HCT116 (cell line): ENCODE results near the gene CCL27. TPM values are rescaled to one million over a fixed set of nuclear protein-coding genes. Genes with fewer than 3 reads are reported as not detected.
A peak's percentile ranks its signal among the peaks of the same experiment; 100 is the strongest.

Experiments
- ATAC-seq: fragments of 200-7000 bp; cut with Tn5 transposase; 2 replicates; pipeline ENCODE4 v1.9.1; 2020; ENCODE audit warnings: mild to moderate bottlenecking, moderate library complexity
- BruUV-seq: library from RNA; stranded (reverse); fragments of 400-500 nt; replicated peaks from 2 replicates; lab custom pipeline; 2021; lab: Mats Ljungman, UMichigan
- CTCF ChIA-PET: fragments of 300-600 bp; sonication (Branson Sonifier 250); formaldehyde crosslinking; loops from one replicate; lab custom pipeline; 2021; ENCODE audit warnings: antibody characterized with exemption; lab: Charles Lee
- POLR2A ChIA-PET: fragments of 300-600, 350-600 bp; sonication (Branson Sonifier 250); formaldehyde crosslinking; loops from one replicate; lab custom pipeline; 2021; ENCODE audit warnings: antibody characterized with exemption; lab: Charles Lee
- RAD21 ChIA-PET, 2 experiments: fragments of 300-600 bp; sonication (Branson Sonifier 250); formaldehyde crosslinking; loops; one replicate each; lab custom pipeline; 2023; ENCODE audit warnings: low total read pairs in 2 of 2; ENCODE audit not compliant: uncharacterized antibody in 2 of 2, unreplicated experiment in 2 of 2, low non-redundant PET in 1 of 2; lab: Charles Lee
- DNase-seq: peaks from one replicate; pipeline ENCODE4 v3.0.0-alpha.2; 2010; ENCODE audit warnings: low read depth, low spot score
- H2AFZ ChIP-seq: fragments of 200-600 bp; shearing (Covaris generic), sonication (generic); 2 replicates; pipeline ENCODE4 v1.6.1; 2017; ENCODE audit warnings: low read depth, mixed run types, mixed read lengths, antibody characterized with exemption, low read length; ENCODE audit not compliant: poor library complexity, severe bottlenecking
- H3K27ac ChIP-seq: 2 replicates; pipeline ENCODE4 v1.5.1; 2012; ENCODE audit warnings: low read depth, low read length
- H3K27me3 ChIP-seq: fragments of 200-600 bp; sonication (generic); 2 replicates; pipeline ENCODE4 v1.6.1; 2016; ENCODE audit warnings: mixed run types, low read length, mixed read lengths; ENCODE audit not compliant: insufficient read depth
- H3K36me3 ChIP-seq, 2 experiments: fragments of 200-500 bp in 1 of 2; fragments of 200-600 bp in 1 of 2; sonication (Bioruptor generic) in 1 of 2; sonication (generic) in 1 of 2; 2 replicates each; pipeline versions ENCODE4 v1.5.1 to v1.6.1; 2014 to 2016; ENCODE audit warnings: low read length in 2 of 2, inconsistent platforms in 1 of 2, mixed read lengths in 1 of 2, mixed run types in 1 of 2; ENCODE audit not compliant: insufficient read depth in 2 of 2, control insufficient read depth in 1 of 2
- H3K4me1 ChIP-seq, 2 experiments: fragments of 200-600 bp in 1 of 2; sonication (generic) in 1 of 2; 2 replicates each; pipeline versions ENCODE4 v1.5.1 to v1.6.1; 2012 to 2017; ENCODE audit warnings: low read length in 2 of 2, inconsistent platforms in 1 of 2, mild to moderate bottlenecking in 1 of 2, mixed read lengths in 1 of 2, mixed run types in 1 of 2, moderate library complexity in 1 of 2; ENCODE audit not compliant: insufficient read depth in 2 of 2, control insufficient read depth in 1 of 2
- H3K4me2 ChIP-seq: fragments of 200-600 bp; sonication (generic); 2 replicates; pipeline ENCODE4 v1.6.1; 2017; ENCODE audit warnings: mixed run types, low read length, mixed read lengths
- H3K4me3 ChIP-seq, 2 experiments: fragments of 200-600 bp in 1 of 2; sonication (generic) in 1 of 2; replicated peaks in 1 of 2; 2 replicates each; pipeline ENCODE4 v1.5.1; 2011 to 2016; ENCODE audit warnings: low read length in 2 of 2, control low read depth in 1 of 2, low read depth in 1 of 2, mild to moderate bottlenecking in 1 of 2, mixed read lengths in 1 of 2, mixed run types in 1 of 2
- H3K79me2 ChIP-seq: fragments of 200-600 bp; sonication (generic); 2 replicates; pipeline ENCODE4 v1.6.1; 2017; ENCODE audit warnings: mild to moderate bottlenecking, mixed run types, low read length, moderate library complexity, mixed read lengths; ENCODE audit not compliant: insufficient read depth
- H3K9ac ChIP-seq: fragments of 200-600 bp; sonication (generic); 2 replicates; pipeline ENCODE4 v1.6.1; 2016; ENCODE audit warnings: low read length, mixed read lengths
- H3K9me2 ChIP-seq: fragments of 200-600 bp; sonication (generic), shearing (Covaris generic); 2 replicates; pipeline ENCODE4 v1.6.1; 2017; ENCODE audit warnings: mixed run types, mild to moderate bottlenecking, moderate library complexity; ENCODE audit not compliant: insufficient read depth
- H3K9me3 ChIP-seq, 2 experiments: fragments of 200-500 bp in 1 of 2; fragments of 200-600 bp in 1 of 2; sonication (Bioruptor generic) in 1 of 2; sonication (generic) in 1 of 2; 2 replicates each; pipeline ENCODE4 v1.6.1; 2014 to 2017; ENCODE audit warnings: low read length in 2 of 2, mixed read lengths in 2 of 2, inconsistent platforms in 1 of 2, low read depth in 1 of 2, mild to moderate bottlenecking in 1 of 2, mixed run types in 1 of 2, moderate library complexity in 1 of 2; ENCODE audit not compliant: control insufficient read depth in 1 of 2, insufficient read depth in 1 of 2
- H4K20me1 ChIP-seq: fragments of 200-600 bp; sonication (generic), shearing (Covaris generic); 2 replicates; pipeline ENCODE4 v1.6.1; 2017; ENCODE audit warnings: mixed run types, mild to moderate bottlenecking, moderate library complexity; ENCODE audit not compliant: insufficient read depth
- CBX3 ChIP-seq: IDR thresholded peaks from 2 replicates; pipeline ENCODE4 v1.6.1; 2012; ENCODE audit warnings: low read depth
- CEBPB ChIP-seq: IDR thresholded peaks from 2 replicates; pipeline ENCODE4 v1.6.1; 2012; ENCODE audit warnings: low read depth
- ELF1 ChIP-seq: IDR thresholded peaks from 2 replicates; pipeline ENCODE4 v1.6.1; 2012; ENCODE audit warnings: low read depth, borderline replicate concordance
- EZH2 ChIP-seq: fragments of 200-600 bp; sonication (generic); IDR thresholded peaks from 2 replicates; pipeline ENCODE4 v1.6.1; 2017; ENCODE audit warnings: antibody characterized with exemption, mixed run types
- EZH2phosphoT487 ChIP-seq: fragments of 200-600 bp; IDR thresholded peaks from 2 replicates; pipeline ENCODE4 v1.6.1; 2018; ENCODE audit warnings: antibody characterized with exemption, borderline replicate concordance
- FOSL1 ChIP-seq: IDR thresholded peaks from 2 replicates; pipeline ENCODE4 v1.6.1; 2012; ENCODE audit warnings: low read depth
- JUND ChIP-seq: IDR thresholded peaks from 2 replicates; pipeline ENCODE4 v1.6.1; 2012
- POLR2AphosphoS5 ChIP-seq: IDR thresholded peaks from 2 replicates; pipeline ENCODE4 v1.6.1; 2011; ENCODE audit warnings: mild to moderate bottlenecking, low read depth, low read length, moderate library complexity
- RAD21 ChIP-seq: IDR thresholded peaks from 2 replicates; pipeline ENCODE4 v1.6.1; 2012; ENCODE audit warnings: low read depth, mild to moderate bottlenecking
- SIN3A ChIP-seq: IDR thresholded peaks from 2 replicates; pipeline ENCODE4 v1.6.1; 2012; ENCODE audit warnings: low read depth
- SRF ChIP-seq: IDR thresholded peaks from 2 replicates; pipeline ENCODE4 v1.6.1; 2012; ENCODE audit warnings: low read depth
- YY1 ChIP-seq: IDR thresholded peaks from 2 replicates; pipeline ENCODE4 v1.6.1; 2011; ENCODE audit warnings: low read length, low read depth, moderate library complexity, mild to moderate bottlenecking; ENCODE audit not compliant: insufficient replicate concordance; ENCODE audit errors: extremely low read depth
- ZFX ChIP-seq: fragments of 450-650 bp; IDR thresholded peaks from 2 replicates; pipeline ENCODE4 v1.6.1; 2017
- intact Hi-C: fragments of 100-400 bp; cut with micrococcal nuclease; formaldehyde crosslinking; loops from 2 replicates; pipeline ENCODE4 v1.10.0; 2022
- total RNA-seq: library from RNA; stranded (reverse); gene quantifications from one replicate; pipeline ENCODE4 v1.2.1, GENCODE V29; 2021; ENCODE audit not compliant: unreplicated experiment
- TF ChIP-seq, protein P1 (sequence below): IDR thresholded peaks from 2 replicates; pipeline ENCODE4 v1.6.1; 2012
- TF ChIP-seq, protein P2 (sequence below): IDR thresholded peaks from 2 replicates; pipeline ENCODE4 v1.6.1; 2011; ENCODE audit warnings: mild to moderate bottlenecking, low read length, moderate library complexity; ENCODE audit not compliant: insufficient replicate concordance; ENCODE audit errors: extremely low read depth
- TF ChIP-seq, protein P3 (sequence below): IDR thresholded peaks from 2 replicates; pipeline ENCODE4 v1.6.1; 2012; ENCODE audit warnings: low read depth
- TF ChIP-seq, protein P4 (sequence below), 3 experiments: fragments of 200-600 bp in 1 of 3; sonication (generic) in 1 of 3; IDR thresholded peaks in 2 of 3; conservative IDR thresholded peaks in 1 of 3; 2 replicates each; pipeline ENCODE4 v1.5.1; 2012 to 2017; ENCODE audit warnings: low read depth in 2 of 3, low read length in 2 of 3, antibody characterized with exemption in 1 of 3, borderline replicate concordance in 1 of 3, control low read depth in 1 of 3, mild to moderate bottlenecking in 1 of 3, mixed read lengths in 1 of 3, mixed run types in 1 of 3, moderate library complexity in 1 of 3; ENCODE audit not compliant: insufficient read depth in 1 of 3
- TF ChIP-seq, protein P5 (sequence below): IDR thresholded peaks from 2 replicates; pipeline ENCODE4 v1.6.1; 2012

The CCL27 gene
- total RNA-seq, 1 experiment from 2014 or later = 1.0 TPM

DNA sequence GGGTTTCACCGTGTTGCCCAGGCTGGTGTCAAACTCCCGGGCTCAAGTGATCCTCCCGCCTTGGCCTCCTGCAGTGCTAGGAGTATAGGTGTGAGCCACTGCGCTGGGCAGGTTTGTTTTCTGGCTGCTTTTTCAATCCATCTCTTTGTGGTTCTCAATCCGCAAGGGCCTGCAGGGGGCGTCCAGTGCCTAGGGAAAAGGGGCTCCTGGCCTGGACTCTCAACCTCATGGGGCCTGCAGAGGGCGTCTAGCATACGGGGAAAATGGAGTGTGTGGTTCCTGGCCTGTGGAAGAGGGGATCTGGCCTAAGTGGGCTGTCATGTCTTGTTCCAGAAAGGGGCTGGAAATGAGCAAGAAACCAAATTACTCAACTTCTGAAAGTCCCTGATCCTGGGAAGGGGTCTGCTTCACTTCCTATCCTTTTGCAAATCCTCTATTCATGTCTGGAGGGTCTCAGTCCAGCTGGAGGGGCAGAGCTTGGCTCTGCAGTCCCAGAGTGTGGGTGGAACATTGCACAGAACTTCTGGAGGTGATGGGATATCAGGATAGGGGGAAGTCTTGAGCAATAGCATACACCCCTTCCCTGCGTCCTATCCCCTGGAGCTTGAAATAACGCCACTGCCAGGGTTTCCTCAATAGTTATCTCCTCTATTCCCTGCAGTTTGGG is 12.7 kb upstream of the CCL27 start:
- ChIA-PET CTCF (interaction anchor here (2.2 to 2.3 kb wide), 2 partner anchors 10 to 27 kb away, joined by 6 to 14 read pairs; no protein-coding TSS in a partner anchor), POLR2A (no interaction called here), RAD21 (no interaction called here)
- Histone ChIP-seq H3K36me3 (no peaks in the 10 kb centered on the region), H3K27ac (no peak overlapping the region), H4K20me1 (no peaks in the 10 kb centered on the region), H3K9me2 (no peaks in the 10 kb centered on the region), H3K4me2 (no peak overlapping the region), H2AFZ (no peak overlapping the region), H3K79me2 (no peaks in the 10 kb centered on the region), H3K27me3 (no peaks in the 10 kb centered on the region), H3K4me3 (no peak overlapping the region), H3K9me3 (no peaks in the 10 kb centered on the region), H3K4me1 (no peaks in the 10 kb centered on the region), H3K9ac (no peak overlapping the region)
- intact Hi-C loops = loop anchor here (1.0 to 10.0 kb wide), 2 partner anchors 27 to 310 kb away; partner anchors contain the start of gene DNAJB5
- TF ChIP-seq, protein P1, sequence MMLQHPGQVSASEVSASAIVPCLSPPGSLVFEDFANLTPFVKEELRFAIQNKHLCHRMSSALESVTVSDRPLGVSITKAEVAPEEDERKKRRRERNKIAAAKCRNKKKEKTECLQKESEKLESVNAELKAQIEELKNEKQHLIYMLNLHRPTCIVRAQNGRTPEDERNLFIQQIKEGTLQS = no peak
- TF ChIP-seq SRF = no peak
- no peak for TF ChIP-seq CBX3
- TF ChIP-seq, protein P2, sequence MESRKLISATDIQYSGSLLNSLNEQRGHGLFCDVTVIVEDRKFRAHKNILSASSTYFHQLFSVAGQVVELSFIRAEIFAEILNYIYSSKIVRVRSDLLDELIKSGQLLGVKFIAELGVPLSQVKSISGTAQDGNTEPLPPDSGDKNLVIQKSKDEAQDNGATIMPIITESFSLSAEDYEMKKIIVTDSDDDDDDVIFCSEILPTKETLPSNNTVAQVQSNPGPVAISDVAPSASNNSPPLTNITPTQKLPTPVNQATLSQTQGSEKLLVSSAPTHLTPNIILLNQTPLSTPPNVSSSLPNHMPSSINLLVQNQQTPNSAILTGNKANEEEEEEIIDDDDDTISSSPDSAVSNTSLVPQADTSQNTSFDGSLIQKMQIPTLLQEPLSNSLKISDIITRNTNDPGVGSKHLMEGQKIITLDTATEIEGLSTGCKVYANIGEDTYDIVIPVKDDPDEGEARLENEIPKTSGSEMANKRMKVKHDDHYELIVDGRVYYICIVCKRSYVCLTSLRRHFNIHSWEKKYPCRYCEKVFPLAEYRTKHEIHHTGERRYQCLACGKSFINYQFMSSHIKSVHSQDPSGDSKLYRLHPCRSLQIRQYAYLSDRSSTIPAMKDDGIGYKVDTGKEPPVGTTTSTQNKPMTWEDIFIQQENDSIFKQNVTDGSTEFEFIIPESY = no peak
- TF ChIP-seq JUND = no peak
- TF ChIP-seq RAD21 = peak; percentile 83
- TF ChIP-seq, protein P3, sequence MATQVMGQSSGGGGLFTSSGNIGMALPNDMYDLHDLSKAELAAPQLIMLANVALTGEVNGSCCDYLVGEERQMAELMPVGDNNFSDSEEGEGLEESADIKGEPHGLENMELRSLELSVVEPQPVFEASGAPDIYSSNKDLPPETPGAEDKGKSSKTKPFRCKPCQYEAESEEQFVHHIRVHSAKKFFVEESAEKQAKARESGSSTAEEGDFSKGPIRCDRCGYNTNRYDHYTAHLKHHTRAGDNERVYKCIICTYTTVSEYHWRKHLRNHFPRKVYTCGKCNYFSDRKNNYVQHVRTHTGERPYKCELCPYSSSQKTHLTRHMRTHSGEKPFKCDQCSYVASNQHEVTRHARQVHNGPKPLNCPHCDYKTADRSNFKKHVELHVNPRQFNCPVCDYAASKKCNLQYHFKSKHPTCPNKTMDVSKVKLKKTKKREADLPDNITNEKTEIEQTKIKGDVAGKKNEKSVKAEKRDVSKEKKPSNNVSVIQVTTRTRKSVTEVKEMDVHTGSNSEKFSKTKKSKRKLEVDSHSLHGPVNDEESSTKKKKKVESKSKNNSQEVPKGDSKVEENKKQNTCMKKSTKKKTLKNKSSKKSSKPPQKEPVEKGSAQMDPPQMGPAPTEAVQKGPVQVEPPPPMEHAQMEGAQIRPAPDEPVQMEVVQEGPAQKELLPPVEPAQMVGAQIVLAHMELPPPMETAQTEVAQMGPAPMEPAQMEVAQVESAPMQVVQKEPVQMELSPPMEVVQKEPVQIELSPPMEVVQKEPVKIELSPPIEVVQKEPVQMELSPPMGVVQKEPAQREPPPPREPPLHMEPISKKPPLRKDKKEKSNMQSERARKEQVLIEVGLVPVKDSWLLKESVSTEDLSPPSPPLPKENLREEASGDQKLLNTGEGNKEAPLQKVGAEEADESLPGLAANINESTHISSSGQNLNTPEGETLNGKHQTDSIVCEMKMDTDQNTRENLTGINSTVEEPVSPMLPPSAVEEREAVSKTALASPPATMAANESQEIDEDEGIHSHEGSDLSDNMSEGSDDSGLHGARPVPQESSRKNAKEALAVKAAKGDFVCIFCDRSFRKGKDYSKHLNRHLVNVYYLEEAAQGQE = no peak
- TF ChIP-seq, protein P4, sequence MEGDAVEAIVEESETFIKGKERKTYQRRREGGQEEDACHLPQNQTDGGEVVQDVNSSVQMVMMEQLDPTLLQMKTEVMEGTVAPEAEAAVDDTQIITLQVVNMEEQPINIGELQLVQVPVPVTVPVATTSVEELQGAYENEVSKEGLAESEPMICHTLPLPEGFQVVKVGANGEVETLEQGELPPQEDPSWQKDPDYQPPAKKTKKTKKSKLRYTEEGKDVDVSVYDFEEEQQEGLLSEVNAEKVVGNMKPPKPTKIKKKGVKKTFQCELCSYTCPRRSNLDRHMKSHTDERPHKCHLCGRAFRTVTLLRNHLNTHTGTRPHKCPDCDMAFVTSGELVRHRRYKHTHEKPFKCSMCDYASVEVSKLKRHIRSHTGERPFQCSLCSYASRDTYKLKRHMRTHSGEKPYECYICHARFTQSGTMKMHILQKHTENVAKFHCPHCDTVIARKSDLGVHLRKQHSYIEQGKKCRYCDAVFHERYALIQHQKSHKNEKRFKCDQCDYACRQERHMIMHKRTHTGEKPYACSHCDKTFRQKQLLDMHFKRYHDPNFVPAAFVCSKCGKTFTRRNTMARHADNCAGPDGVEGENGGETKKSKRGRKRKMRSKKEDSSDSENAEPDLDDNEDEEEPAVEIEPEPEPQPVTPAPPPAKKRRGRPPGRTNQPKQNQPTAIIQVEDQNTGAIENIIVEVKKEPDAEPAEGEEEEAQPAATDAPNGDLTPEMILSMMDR (IDR thresholded peaks at IDR 0.05 in 2 of 3, conservative IDR thresholded peaks at IDR 0.05 in 1 of 3; ENCODE audit: borderline replicate concordance in 1 of 3, insufficient read depth in 1 of 3, low read depth in 2 of 3, low read length in 2 of 3) = peak; percentile 93 to 99 (median 96)
- TF ChIP-seq ELF1 = no peak
- no peak for TF ChIP-seq SIN3A
- TF ChIP-seq, protein P5, sequence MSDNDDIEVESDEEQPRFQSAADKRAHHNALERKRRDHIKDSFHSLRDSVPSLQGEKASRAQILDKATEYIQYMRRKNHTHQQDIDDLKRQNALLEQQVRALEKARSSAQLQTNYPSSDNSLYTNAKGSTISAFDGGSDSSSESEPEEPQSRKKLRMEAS = no peak
- TF ChIP-seq POLR2AphosphoS5 = no peak
- TF ChIP-seq CEBPB = no peak
- TF ChIP-seq ZFX = no peak
- no peak for TF ChIP-seq YY1
- no peak for TF ChIP-seq EZH2
- TF ChIP-seq EZH2phosphoT487 = no peak
- no peak for TF ChIP-seq FOSL1
- peak; percentile 99 for ATAC-seq
- DNase-seq = peak; percentile 60
- no TSS peak for BruUV-seq
